NT2/D1 (cell line): ENCODE measurements around the gene OPCML.

Source experiments
- SUZ12 ChIP-seq: IDR thresholded peaks from 2 replicates; pipeline ENCODE4 v1.6.1; 2011; ENCODE audit not compliant: insufficient read length, insufficient read depth; ENCODE audit errors: extremely low read depth
- YY1 ChIP-seq: IDR thresholded peaks from 2 replicates; pipeline ENCODE4 v1.6.1; 2011; ENCODE audit not compliant: insufficient read length, insufficient read depth
- ZNF274 ChIP-seq: IDR thresholded peaks from 2 replicates; pipeline ENCODE4 v1.6.1; 2011; ENCODE audit warnings: mild to moderate bottlenecking, low read depth, low read length

- TF ChIP-seq ZNF274: no peak
- TF ChIP-seq YY1: no peak
- TF ChIP-seq SUZ12: no peak
Measured at GRCh38 chr11:133443206-133443747, 89.0 kb downstream of the OPCML start.
